GM12874 (cell line): ENCODE data around the gene LRTM2.

Experiments
- CTCF ChIP-seq: IDR thresholded peaks from 2 replicates; pipeline ENCODE4 v1.5.1; 2011; ENCODE audit warnings: low read depth, mild to moderate bottlenecking, control low read depth, low read length, moderate library complexity; ENCODE audit not compliant: insufficient read depth

LRTM2 gene

GRCh38 chr12:1839464-1839863 lies 19.1 kb downstream of the LRTM2 start:
- no peak for TF ChIP-seq CTCF

- TF ChIP-seq CTCF: no peak
These were observed 19.9 kb downstream of the LRTM2 start for GRCh38 chr12:1839956-1840951.

- no peak for TF ChIP-seq CTCF
These were observed 20.6 kb downstream of the LRTM2 start for GRCh38 chr12:1840981-1841425.

GRCh38 chr12:1841586-1842182 lies 21.3 kb downstream of the LRTM2 start:
- TF ChIP-seq CTCF: no peak

GRCh38 chr12:1842183-1842904 lies 22.0 kb downstream of the LRTM2 start:
- TF ChIP-seq CTCF: no peak

- no peak for TF ChIP-seq CTCF
These were observed 22.7 kb downstream of the LRTM2 start for GRCh38 chr12:1842905-1843640.
